Keratinocyte (primary cell): Measurements from ENCODE around the gene RAMP1. TPM values are rescaled to one million over a fixed set of nuclear protein-coding genes. Genes with fewer than 3 reads are reported as not detected.

Experiments
- DNase-seq: peaks from one replicate; pipeline ENCODE4 v3.0.0-alpha.2; 2011; ENCODE audit warnings: low read depth, missing footprints, low spot score
- FAIRE-seq: peaks from 2 replicates; lab custom pipeline; 2011; peaks lifted over from hg19 to GRCh38; lab: Jason Lieb, UNC
- H2AFZ ChIP-seq: 2 replicates; pipeline ENCODE4 v1.6.0; 2012; ENCODE audit warnings: low read length, control low read depth, inconsistent platforms; ENCODE audit not compliant: control insufficient read depth
- H3K27ac ChIP-seq: 2 replicates; pipeline ENCODE4 v1.5.1; 2011; ENCODE audit warnings: low read length; ENCODE audit not compliant: control insufficient read depth, insufficient read depth
- H3K27me3 ChIP-seq: 3 replicates; pipeline ENCODE4 v1.6.0; 2011; ENCODE audit warnings: low read length; ENCODE audit not compliant: control insufficient read depth, insufficient read depth; ENCODE audit errors: extremely low read depth
- H3K36me3 ChIP-seq, 2 experiments: 2 replicates in 1 of 2; 3 replicates in 1 of 2; pipeline ENCODE4 v1.5.1; 2011; ENCODE audit warnings: low read length in 2 of 2, mild to moderate bottlenecking in 1 of 2; ENCODE audit not compliant: control insufficient read depth in 2 of 2, insufficient read depth in 2 of 2; ENCODE audit errors: extremely low read depth in 1 of 2
- H3K4me1 ChIP-seq: 3 replicates; pipeline ENCODE4 v1.5.1; 2011; ENCODE audit warnings: low read length; ENCODE audit not compliant: control insufficient read depth, insufficient read depth; ENCODE audit errors: extremely low read depth
- H3K4me2 ChIP-seq: 3 replicates; pipeline ENCODE4 v1.6.0; 2011; ENCODE audit warnings: low read depth, low read length; ENCODE audit not compliant: control insufficient read depth, insufficient read depth; ENCODE audit errors: extremely low read depth
- H3K4me3 ChIP-seq, 3 experiments: fragments of 200-600 bp in 1 of 3; sonication (generic) in 1 of 3; 2 replicates in 2 of 3; 3 replicates in 1 of 3; pipeline ENCODE4 v1.5.1; 2011 to 2016; ENCODE audit warnings: low read length in 3 of 3, mild to moderate bottlenecking in 3 of 3, control low read depth in 2 of 3, inconsistent platforms in 1 of 3, low read depth in 1 of 3, mixed read lengths in 1 of 3, mixed run types in 1 of 3, moderate library complexity in 1 of 3; ENCODE audit not compliant: control insufficient read depth in 2 of 3, insufficient read depth in 2 of 3; ENCODE audit errors: extremely low read depth in 1 of 3
- H3K79me2 ChIP-seq: 2 replicates; pipeline ENCODE4 v1.6.0; 2012; ENCODE audit warnings: low read length; ENCODE audit not compliant: control insufficient read depth, insufficient read depth
- H3K9ac ChIP-seq: 3 replicates; pipeline ENCODE4 v1.6.0; 2011; ENCODE audit warnings: low read length; ENCODE audit not compliant: control insufficient read depth, insufficient read depth; ENCODE audit errors: extremely low read depth
- H3K9me1 ChIP-seq: 3 replicates; pipeline ENCODE4 v1.6.0; 2011; ENCODE audit warnings: low read length; ENCODE audit not compliant: control insufficient read depth, insufficient read depth; ENCODE audit errors: extremely low read depth
- H3K9me3 ChIP-seq: 2 replicates; pipeline ENCODE4 v1.5.1; 2012; ENCODE audit warnings: low read depth, low read length; ENCODE audit not compliant: control insufficient read depth
- H4K20me1 ChIP-seq: 3 replicates; pipeline ENCODE4 v1.6.0; 2011; ENCODE audit warnings: low read length; ENCODE audit not compliant: control insufficient read depth, insufficient read depth; ENCODE audit errors: extremely low read depth
- CTCF ChIP-seq, 3 experiments: IDR thresholded peaks in 1 of 3; conservative IDR thresholded peaks in 1 of 3; optimal IDR thresholded peaks in 1 of 3; 2 replicates in 2 of 3; 3 replicates in 1 of 3; pipeline versions ENCODE3 to v1.5.1; 2011; ENCODE audit warnings: low read length in 3 of 3, mild to moderate bottlenecking in 3 of 3, moderate library complexity in 2 of 3, control low read depth in 1 of 3, inconsistent platforms in 1 of 3; ENCODE audit not compliant: insufficient read depth in 2 of 3; ENCODE audit errors: extremely low read depth in 1 of 3
- EZH2 ChIP-seq: IDR thresholded peaks from one replicate; pipeline ENCODE4 v1.6.1; 2012; ENCODE audit warnings: inconsistent platforms, mild to moderate bottlenecking, low read length, moderate library complexity
- dilution Hi-C: fragments of 300-500 bp; cut with MboI; formaldehyde crosslinking; loops from one replicate; pipeline ENCODE4 v1.7.0; 2020; ENCODE audit warnings: low sequenced_read_pairs; ENCODE audit not compliant: extremely low pct_ligation_motif_present
- polyA plus RNA-seq, 5 experiments: library from polyadenylated mRNA; depleted of rRNA in 3 of 5; stranded (reverse) in 3 of 5; stranded (forward) in 1 of 5; unstranded in 1 of 5; fragments of >200 nt; gene quantifications; 1 replicate in 1 of 5; 2 replicates in 3 of 5; 3 replicates in 1 of 5; pipeline versions ENCODE4 v1.2.1 to v1.2.3, GENCODE V29; 2011 to 2012; ENCODE audit warnings: missing spikeins in 2 of 5, low read depth in 1 of 5, low replicate concordance in 1 of 5

RAMP1 gene
- polyA plus RNA-seq, 1 donor (not counting 4 experiments of a cell fraction or from before 2014, with no cell fraction given): 0.69 TPM

- Histone ChIP-seq H3K9ac (no peak overlapping the region), H3K36me3 (no peaks in the 10 kb centered on the region), H3K4me2 (no peak overlapping the region), H3K9me1 (no peaks in the 10 kb centered on the region), H3K4me1 (peaks cover 19% of the 10 kb centered on the region), H3K79me2 (no peaks in the 10 kb centered on the region), H3K27me3 (no peaks in the 10 kb centered on the region), H3K4me3 (no peak overlapping the region), H3K9me3 (peaks cover 4% of the 10 kb centered on the region), H3K27ac (no peak overlapping the region), H2AFZ (no peak overlapping the region), H4K20me1 (no peaks in the 10 kb centered on the region)
- dilution Hi-C loops: no loop called here
- TF ChIP-seq EZH2: no peak
- no peak for TF ChIP-seq CTCF (optimal IDR thresholded peaks at IDR 0.05 in 1 of 3, IDR thresholded peaks at IDR 0.05 in 1 of 3, conservative IDR thresholded peaks at IDR 0.05 in 1 of 3; ENCODE audit: extremely low read depth in 1 of 3, insufficient read depth in 2 of 3, low read length in 3 of 3)
- no peak for DNase-seq
- FAIRE-seq: no peak
Observed at GRCh38 chr2:237939251-237939650, 79.8 kb downstream of the RAMP1 start.

- Histone ChIP-seq H3K79me2 (no peaks in the 10 kb centered on the region), H3K27ac (no peak overlapping the region), H3K9me3 (peaks cover 4% of the 10 kb centered on the region), H3K4me1 (peaks cover 14% of the 10 kb centered on the region), H3K4me3 (no peak overlapping the region), H3K9ac (no peak overlapping the region), H2AFZ (no peak overlapping the region), H3K4me2 (no peak overlapping the region), H4K20me1 (no peaks in the 10 kb centered on the region), H3K27me3 (no peaks in the 10 kb centered on the region), H3K9me1 (no peaks in the 10 kb centered on the region), H3K36me3 (no peaks in the 10 kb centered on the region)
- FAIRE-seq: no peak
- DNase-seq: no peak
- TF ChIP-seq EZH2 (no peak), CTCF (optimal IDR thresholded peaks at IDR 0.05 in 1 of 3, IDR thresholded peaks at IDR 0.05 in 1 of 3, conservative IDR thresholded peaks at IDR 0.05 in 1 of 3; ENCODE audit: extremely low read depth in 1 of 3, insufficient read depth in 2 of 3, low read length in 3 of 3) (no peak)
- dilution Hi-C loops: no loop called here
Observed at GRCh38 chr2:237940828-237941227, 81.4 kb downstream of the RAMP1 start.
